ENCODE measurements around the gene SLC25A25. TPM values are rescaled to one million over a fixed set of nuclear protein-coding genes. Genes with fewer than 3 reads are reported as not detected.

The SLC25A25 gene
- total RNA-seq, 2 experiments from 2014 or later = 16.9 to 17.7 TPM

GRCh38 chr9:128061275-128061960 is 6.6 kb upstream of the SLC25A25 start:
- no peaks in the 10 kb centered on the region for H3K27me3 Mint-ChIP-seq
- peak overlapping the region; percentile 5 for H3K4me3 ChIP-seq (ENCODE audit: low read length)
- intact Hi-C loops (cut with DNase I, micrococcal nuclease) = no loop called here
- H3K36me3 ChIP-seq (ENCODE audit: insufficient read depth, low read length) = peaks cover 10% of the 10 kb centered on the region
- H3K27ac Mint-ChIP-seq = peak overlapping the region; percentile 74
- TF ChIP-seq CTCF (IDR thresholded peaks at IDR 0.05) = no peak
- no peaks in the 10 kb centered on the region for H3K9me3 ChIP-seq (ENCODE audit: control insufficient read depth in 1 of 2, insufficient read depth in 1 of 2, low read length in 2 of 2)
- POLR2A ChIA-PET = no interaction called here
- H3K4me1 ChIP-seq (ENCODE audit: insufficient read depth, low read length) = peaks cover 61% of the 10 kb centered on the region
- peak in 3 of 14 experiments; percentile 21 to 46 (median 39) for DNase-seq
- CTCF ChIA-PET = interaction anchor here (0.5 kb wide), 1 partner anchor 122 kb away, joined by 3 read pairs; no protein-coding TSS in a partner anchor
- H3K4me1 Mint-ChIP-seq (ENCODE audit: low read depth) = peaks cover 38% of the 10 kb centered on the region
- no peak overlapping the region for H3K27ac ChIP-seq (ENCODE audit: low read depth in 1 of 2, low read length in 2 of 2)
- H3K9me3 Mint-ChIP-seq = no peaks in the 10 kb centered on the region
- H3K27me3 ChIP-seq (ENCODE audit: control insufficient read depth in 1 of 2, insufficient read depth in 2 of 2, low read length in 2 of 2) = no peaks in the 10 kb centered on the region
- H3K4me3 Mint-ChIP-seq = peak overlapping the region; percentile 42
- peak; percentile 38 for ATAC-seq (ENCODE audit: poor library complexity)
- peaks cover 13% of the 10 kb centered on the region for H3K36me3 Mint-ChIP-seq (ENCODE audit: low read depth)

- Mint-ChIP-seq H3K4me3 (no peak overlapping the region), H3K27me3 (no peaks in the 10 kb centered on the region), H3K27ac (no peak overlapping the region), H3K9me3 (no peaks in the 10 kb centered on the region), H3K36me3 (ENCODE audit: low read depth) (peaks cover 13% of the 10 kb centered on the region), H3K4me1 (ENCODE audit: low read depth) (peaks cover 38% of the 10 kb centered on the region)
- CTCF ChIA-PET = no interaction called here
- Histone ChIP-seq H3K27ac (ENCODE audit: low read depth in 1 of 2, low read length in 2 of 2) (no peak overlapping the region), H3K9me3 (ENCODE audit: control insufficient read depth in 1 of 2, insufficient read depth in 1 of 2, low read length in 2 of 2) (no peaks in the 10 kb centered on the region), H3K27me3 (ENCODE audit: control insufficient read depth in 1 of 2, insufficient read depth in 2 of 2, low read length in 2 of 2) (no peaks in the 10 kb centered on the region), H3K36me3 (ENCODE audit: insufficient read depth, low read length) (peaks cover 10% of the 10 kb centered on the region), H3K4me3 (ENCODE audit: low read length) (no peak overlapping the region), H3K4me1 (ENCODE audit: insufficient read depth, low read length) (peaks cover 68% of the 10 kb centered on the region)
- ATAC-seq (ENCODE audit: poor library complexity) (no peak), DNase-seq (no peak)
- no peak for TF ChIP-seq CTCF (IDR thresholded peaks at IDR 0.05)
- intact Hi-C loops (cut with DNase I, micrococcal nuclease) = no loop called here
- POLR2A ChIA-PET = no interaction called here
Observed at GRCh38 chr9:128062279-128062678, 5.8 kb upstream of the SLC25A25 start.

- Histone ChIP-seq H3K4me1 (ENCODE audit: insufficient read depth, low read length) (peaks cover 71% of the 10 kb centered on the region), H3K9me3 (ENCODE audit: control insufficient read depth in 1 of 2, insufficient read depth in 1 of 2, low read length in 2 of 2) (no peaks in the 10 kb centered on the region), H3K4me3 (ENCODE audit: low read length) (no peak overlapping the region), H3K27ac (ENCODE audit: low read depth in 1 of 2, low read length in 2 of 2) (no peak overlapping the region), H3K36me3 (ENCODE audit: insufficient read depth, low read length) (peaks cover 10% of the 10 kb centered on the region), H3K27me3 (ENCODE audit: control insufficient read depth in 1 of 2, insufficient read depth in 2 of 2, low read length in 2 of 2) (no peaks in the 10 kb centered on the region)
- Mint-ChIP-seq H3K27ac (peak overlapping the region; percentile 34), H3K4me3 (no peak overlapping the region), H3K9me3 (no peaks in the 10 kb centered on the region), H3K4me1 (ENCODE audit: low read depth) (peaks cover 38% of the 10 kb centered on the region), H3K27me3 (no peaks in the 10 kb centered on the region), H3K36me3 (ENCODE audit: low read depth) (peaks cover 13% of the 10 kb centered on the region)
- POLR2A ChIA-PET = no interaction called here
- ATAC-seq (ENCODE audit: poor library complexity) (no peak), DNase-seq (no peak)
- intact Hi-C loops (cut with DNase I, micrococcal nuclease) = no loop called here
- CTCF ChIA-PET = no interaction called here
- no peak for TF ChIP-seq CTCF (IDR thresholded peaks at IDR 0.05)
Observed at GRCh38 chr9:128062846-128063831, 4.9 kb upstream of the SLC25A25 start.
